Neural progenitor cell (in vitro differentiated cells): Measurements from ENCODE around the gene ANAPC4. TPM values are rescaled to one million over a fixed set of nuclear protein-coding genes. Genes with fewer than 3 reads are reported as not detected.

Experiments used
- DNase-seq: peaks from one replicate; pipeline ENCODE4 v3.0.0-alpha.2; 2016; ENCODE audit warnings: low spot score
- H2AFZ ChIP-seq: fragments of 200-600 bp; sonication (generic); replicated peaks from 2 replicates; pipeline ENCODE4 v1.6.1; 2016; ENCODE audit warnings: antibody characterized with exemption
- H3F3A ChIP-seq: fragments of 200-600 bp; sonication (generic); 2 replicates; pipeline ENCODE4 v1.6.1; 2016; ENCODE audit warnings: antibody characterized with exemption, low read depth
- H3K27ac ChIP-seq: fragments of 200-600 bp; sonication (generic); 2 replicates; pipeline ENCODE4 v1.5.1; 2016; ENCODE audit warnings: mild to moderate bottlenecking
- H3K27me3 ChIP-seq: fragments of 200-600 bp; sonication (generic); 2 replicates; pipeline ENCODE4 v1.6.1; 2016; ENCODE audit warnings: mild to moderate bottlenecking, moderate library complexity
- H3K36me3 ChIP-seq: fragments of 200-600 bp; sonication (generic); 2 replicates; pipeline ENCODE4 v1.5.1; 2016
- H3K4me1 ChIP-seq: fragments of 200-600 bp; sonication (generic); 2 replicates; pipeline ENCODE4 v1.6.1; 2016; ENCODE audit warnings: mixed run types
- H3K4me2 ChIP-seq: fragments of 200-600 bp; sonication (generic); 2 replicates; pipeline ENCODE4 v1.6.1; 2016
- H3K4me3 ChIP-seq: fragments of 200-600 bp; sonication (generic); 2 replicates; pipeline ENCODE4 v1.5.1; 2016
- H3K79me2 ChIP-seq: fragments of 200-600 bp; sonication (generic); 2 replicates; pipeline ENCODE4 v1.6.1; 2016; ENCODE audit warnings: low read depth
- H3K9ac ChIP-seq: fragments of 200-600 bp; sonication (generic); 2 replicates; pipeline ENCODE4 v1.6.1; 2016
- H3K9me3 ChIP-seq: fragments of 200-600 bp; sonication (generic); 2 replicates; pipeline ENCODE4 v1.5.1; 2016; ENCODE audit warnings: low read depth
- H4K20me1 ChIP-seq: fragments of 200-600 bp; sonication (generic); 2 replicates; pipeline ENCODE4 v1.6.1; 2016; ENCODE audit warnings: low read depth
- H3K27ac Mint-ChIP-seq: 3 replicates; pipeline ENCODE4 v1.8.0; 2021; ENCODE audit warnings: mixed read lengths
- H3K27me3 Mint-ChIP-seq: 2 replicates; pipeline ENCODE4 v1.8.0; 2022; ENCODE audit warnings: low read depth, mild to moderate bottlenecking, inconsistent platforms, moderate library complexity, mixed read lengths; ENCODE audit not compliant: insufficient read depth
- H3K36me3 Mint-ChIP-seq: 3 replicates; pipeline ENCODE4 v1.8.0; 2021; ENCODE audit warnings: mixed read lengths
- H3K4me1 Mint-ChIP-seq: 3 replicates; pipeline ENCODE4 v1.8.0; 2021; ENCODE audit warnings: mixed read lengths
- H3K4me3 Mint-ChIP-seq: 3 replicates; pipeline ENCODE4 v1.8.0; 2021; ENCODE audit warnings: mild to moderate bottlenecking, moderate library complexity, mixed read lengths
- H3K9me3 Mint-ChIP-seq: 3 replicates; pipeline ENCODE4 v1.8.0; 2020; ENCODE audit warnings: mixed read lengths
- EZH2 ChIP-seq: fragments of 200-600 bp; sonication (generic); IDR thresholded peaks from 2 replicates; pipeline ENCODE4 v1.6.1; 2017; ENCODE audit warnings: antibody characterized with exemption, mild to moderate bottlenecking, moderate library complexity
- EZH2phosphoT487 ChIP-seq: fragments of 200-600 bp; sonication (generic); IDR thresholded peaks from 2 replicates; pipeline ENCODE4 v1.6.1; 2017; ENCODE audit warnings: antibody characterized with exemption
- total RNA-seq: library from RNA; depleted of rRNA; stranded (reverse); fragments of >200 nt; gene quantifications from 2 replicates; pipeline ENCODE4 v1.2.3, GENCODE V29; 2015; ENCODE audit warnings: low replicate concordance
- TF ChIP-seq, protein P1 (sequence below): fragments of 200-600 bp; sonication (generic); IDR thresholded peaks from 2 replicates; pipeline ENCODE4 v1.5.1; 2017; ENCODE audit warnings: antibody characterized with exemption, mild to moderate bottlenecking

The ANAPC4 gene
- total RNA-seq, 1 donor from 2014 or later, result 55.1 TPM

DNA sequence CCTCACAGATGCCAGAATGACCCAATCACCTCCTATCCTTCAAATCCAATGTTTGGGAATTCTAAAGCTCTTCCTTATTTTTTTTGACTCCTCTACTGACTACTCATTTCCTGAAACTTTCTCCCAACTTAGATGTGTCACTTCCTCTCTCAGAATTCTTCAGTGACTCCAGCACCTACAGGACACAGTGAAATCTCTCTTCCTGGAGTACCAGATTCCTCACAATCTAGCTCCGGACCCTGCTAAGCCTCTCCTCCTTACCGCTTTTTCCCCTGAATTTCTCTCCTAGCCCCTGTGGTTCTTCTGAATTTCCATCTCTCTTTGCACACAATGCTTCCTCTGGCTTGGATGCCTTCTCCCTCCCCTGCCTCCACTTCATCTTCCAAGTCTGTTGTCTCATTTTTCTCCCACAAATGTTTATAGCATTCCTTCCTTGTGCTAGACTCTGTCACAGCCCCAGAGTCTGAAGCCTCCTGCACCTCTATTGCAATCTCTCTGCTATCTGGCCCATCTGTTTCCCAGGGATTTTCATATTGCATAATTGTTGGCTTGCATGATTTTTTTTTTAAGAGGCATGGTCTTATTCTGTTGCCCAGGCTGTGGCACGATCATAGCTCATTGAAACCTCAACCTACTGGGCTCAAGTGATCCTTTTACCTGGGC, 80.1 kb downstream of the ANAPC4 start:
- H3K27me3 Mint-ChIP-seq, result peaks cover 11% of the 10 kb centered on the region
- H3K36me3 Mint-ChIP-seq, result no peaks in the 10 kb centered on the region
- H3K27me3 ChIP-seq, result no peaks in the 10 kb centered on the region
- TF ChIP-seq EZH2, result no peak
- TF ChIP-seq, protein P1, sequence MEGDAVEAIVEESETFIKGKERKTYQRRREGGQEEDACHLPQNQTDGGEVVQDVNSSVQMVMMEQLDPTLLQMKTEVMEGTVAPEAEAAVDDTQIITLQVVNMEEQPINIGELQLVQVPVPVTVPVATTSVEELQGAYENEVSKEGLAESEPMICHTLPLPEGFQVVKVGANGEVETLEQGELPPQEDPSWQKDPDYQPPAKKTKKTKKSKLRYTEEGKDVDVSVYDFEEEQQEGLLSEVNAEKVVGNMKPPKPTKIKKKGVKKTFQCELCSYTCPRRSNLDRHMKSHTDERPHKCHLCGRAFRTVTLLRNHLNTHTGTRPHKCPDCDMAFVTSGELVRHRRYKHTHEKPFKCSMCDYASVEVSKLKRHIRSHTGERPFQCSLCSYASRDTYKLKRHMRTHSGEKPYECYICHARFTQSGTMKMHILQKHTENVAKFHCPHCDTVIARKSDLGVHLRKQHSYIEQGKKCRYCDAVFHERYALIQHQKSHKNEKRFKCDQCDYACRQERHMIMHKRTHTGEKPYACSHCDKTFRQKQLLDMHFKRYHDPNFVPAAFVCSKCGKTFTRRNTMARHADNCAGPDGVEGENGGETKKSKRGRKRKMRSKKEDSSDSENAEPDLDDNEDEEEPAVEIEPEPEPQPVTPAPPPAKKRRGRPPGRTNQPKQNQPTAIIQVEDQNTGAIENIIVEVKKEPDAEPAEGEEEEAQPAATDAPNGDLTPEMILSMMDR, result no peak
- H3K4me2 ChIP-seq, result no peak overlapping the region
- no peak overlapping the region for H3K4me3 ChIP-seq
- H3K4me3 Mint-ChIP-seq, result no peak overlapping the region
- no peaks in the 10 kb centered on the region for H3F3A ChIP-seq
- no peak overlapping the region for H2AFZ ChIP-seq
- no peak overlapping the region for H3K27ac ChIP-seq
- no peaks in the 10 kb centered on the region for H3K4me1 Mint-ChIP-seq
- no peaks in the 10 kb centered on the region for H3K36me3 ChIP-seq
- H3K9me3 Mint-ChIP-seq, result no peaks in the 10 kb centered on the region
- no peak overlapping the region for H3K27ac Mint-ChIP-seq
- H3K9me3 ChIP-seq, result no peaks in the 10 kb centered on the region
- H3K9ac ChIP-seq, result no peak overlapping the region
- no peaks in the 10 kb centered on the region for H3K4me1 ChIP-seq
- DNase-seq, result no peak
- H3K79me2 ChIP-seq, result no peaks in the 10 kb centered on the region
- no peaks in the 10 kb centered on the region for H4K20me1 ChIP-seq

- Histone ChIP-seq H3K9ac (no peak overlapping the region), H3K79me2 (no peaks in the 10 kb centered on the region), H3K4me3 (no peak overlapping the region), H3K4me2 (no peak overlapping the region), H2AFZ (no peak overlapping the region), H3K9me3 (no peaks in the 10 kb centered on the region), H3K27me3 (no peaks in the 10 kb centered on the region), H4K20me1 (no peaks in the 10 kb centered on the region), H3K36me3 (no peaks in the 10 kb centered on the region), H3F3A (no peaks in the 10 kb centered on the region), H3K27ac (no peak overlapping the region), H3K4me1 (no peaks in the 10 kb centered on the region)
- Mint-ChIP-seq H3K36me3 (no peaks in the 10 kb centered on the region), H3K27me3 (peaks cover 7% of the 10 kb centered on the region), H3K27ac (no peak overlapping the region), H3K4me1 (no peaks in the 10 kb centered on the region), H3K4me3 (no peak overlapping the region), H3K9me3 (no peaks in the 10 kb centered on the region)
- DNase-seq, result no peak
- no peak for TF ChIP-seq EZH2phosphoT487
- TF ChIP-seq, protein P1, result no peak
- no peak for TF ChIP-seq EZH2
Observed at GRCh38 chr4:25466966-25467697, 90.1 kb downstream of the ANAPC4 start.

- Mint-ChIP-seq H3K36me3 (no peaks in the 10 kb centered on the region), H3K27me3 (peaks cover 7% of the 10 kb centered on the region), H3K9me3 (no peaks in the 10 kb centered on the region), H3K4me3 (no peak overlapping the region), H3K4me1 (no peaks in the 10 kb centered on the region), H3K27ac (no peak overlapping the region)
- no peak overlapping the region for H2AFZ ChIP-seq
- H3K4me2 ChIP-seq, result no peak overlapping the region
- no peak overlapping the region for H3K4me3 ChIP-seq
- H3K36me3 ChIP-seq, result no peaks in the 10 kb centered on the region
- H3K9me3 ChIP-seq, result no peaks in the 10 kb centered on the region
- no peaks in the 10 kb centered on the region for H3K27me3 ChIP-seq
- H3K4me1 ChIP-seq, result no peaks in the 10 kb centered on the region
- no peak overlapping the region for H3K27ac ChIP-seq
- no peaks in the 10 kb centered on the region for H3K79me2 ChIP-seq
- H3F3A ChIP-seq, result no peaks in the 10 kb centered on the region
- no peak for DNase-seq
- TF ChIP-seq, protein P1, result no peak
- TF ChIP-seq EZH2phosphoT487 (no peak), EZH2 (no peak)
- H4K20me1 ChIP-seq, result no peaks in the 10 kb centered on the region
- no peak overlapping the region for H3K9ac ChIP-seq
Observed at GRCh38 chr4:25467843-25468242, 90.8 kb downstream of the ANAPC4 start.

Other genes with a start within 250 kb of the ANAPC4 start
- 16.3 and 24.5 TPM in 2 replicates for gene SEPSECS, start 216.8 kb upstream of the ANAPC4 start, total RNA-seq
- 16.1 and 20.3 TPM in 2 replicates for gene PI4K2B, start 143.2 kb upstream of the ANAPC4 start, total RNA-seq
- gene ZCCHC4, start 64.5 kb upstream of the ANAPC4 start, total RNA-seq, result 20.5 and 23.9 TPM in 2 replicates